Measurements from ENCODE around the gene SASH1. TPM values are rescaled to one million over a fixed set of nuclear protein-coding genes. Genes with fewer than 3 reads are reported as not detected.

The SASH1 gene
- total RNA-seq, 1 experiment from 2014 or later, result 9.8 TPM

DNA sequence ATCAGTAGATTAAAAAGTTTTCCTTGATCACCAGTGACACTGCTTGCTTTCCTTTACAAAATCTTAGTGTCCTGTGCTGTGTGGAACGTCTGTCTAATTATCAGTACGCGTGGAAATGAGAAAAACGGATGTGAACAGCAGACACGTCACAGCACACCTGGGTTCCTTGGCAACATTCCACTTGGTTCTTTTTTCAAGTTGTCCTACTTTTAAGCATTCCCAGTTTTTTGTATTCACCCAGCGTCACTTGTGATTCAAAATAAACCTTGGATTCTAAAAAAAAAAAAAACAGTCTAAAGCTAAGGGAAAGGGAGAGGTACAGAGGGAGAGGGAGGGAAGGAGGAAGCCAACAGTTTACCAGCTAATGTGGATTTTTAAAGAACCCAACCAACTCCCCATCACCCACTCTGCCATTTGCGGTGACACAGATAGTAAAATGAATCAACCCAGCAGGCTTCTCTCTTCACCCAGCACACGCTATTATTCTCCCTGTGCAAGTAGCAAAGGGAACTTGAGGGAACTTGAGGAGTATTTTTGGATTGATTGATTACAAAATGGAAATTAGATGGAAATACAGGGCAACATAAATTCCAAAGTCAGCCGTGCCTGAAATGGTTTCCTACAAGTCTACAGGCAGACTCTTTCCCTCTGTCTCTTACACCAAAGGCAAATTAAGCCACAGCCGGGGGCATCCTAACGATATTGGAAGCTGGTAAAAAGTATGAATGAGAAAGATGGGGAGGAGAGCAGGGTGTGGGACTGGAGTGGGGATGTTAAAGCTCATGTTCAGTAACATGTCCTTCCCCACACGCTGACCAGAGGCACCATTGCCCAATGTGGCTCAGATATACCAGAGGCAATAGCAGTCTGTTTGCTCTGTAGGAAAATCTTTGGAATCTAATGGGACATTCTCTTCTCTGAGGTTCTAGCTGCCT lies 129.8 kb downstream of the SASH1 start:
- TF ChIP-seq EZH2phosphoT487 (IDR thresholded peaks at IDR 0.05; ENCODE audit: borderline replicate concordance, low read length) (no peak), EZH2 (IDR thresholded peaks at IDR 0.05; ENCODE audit: low read length, unreplicated experiment) (no peak)
- TF ChIP-seq, protein P1, sequence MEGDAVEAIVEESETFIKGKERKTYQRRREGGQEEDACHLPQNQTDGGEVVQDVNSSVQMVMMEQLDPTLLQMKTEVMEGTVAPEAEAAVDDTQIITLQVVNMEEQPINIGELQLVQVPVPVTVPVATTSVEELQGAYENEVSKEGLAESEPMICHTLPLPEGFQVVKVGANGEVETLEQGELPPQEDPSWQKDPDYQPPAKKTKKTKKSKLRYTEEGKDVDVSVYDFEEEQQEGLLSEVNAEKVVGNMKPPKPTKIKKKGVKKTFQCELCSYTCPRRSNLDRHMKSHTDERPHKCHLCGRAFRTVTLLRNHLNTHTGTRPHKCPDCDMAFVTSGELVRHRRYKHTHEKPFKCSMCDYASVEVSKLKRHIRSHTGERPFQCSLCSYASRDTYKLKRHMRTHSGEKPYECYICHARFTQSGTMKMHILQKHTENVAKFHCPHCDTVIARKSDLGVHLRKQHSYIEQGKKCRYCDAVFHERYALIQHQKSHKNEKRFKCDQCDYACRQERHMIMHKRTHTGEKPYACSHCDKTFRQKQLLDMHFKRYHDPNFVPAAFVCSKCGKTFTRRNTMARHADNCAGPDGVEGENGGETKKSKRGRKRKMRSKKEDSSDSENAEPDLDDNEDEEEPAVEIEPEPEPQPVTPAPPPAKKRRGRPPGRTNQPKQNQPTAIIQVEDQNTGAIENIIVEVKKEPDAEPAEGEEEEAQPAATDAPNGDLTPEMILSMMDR (conservative IDR thresholded peaks at IDR 0.05; ENCODE audit: low read depth, low read length), result no peak
- Histone ChIP-seq H2AFZ (ENCODE audit: low read length) (no peak overlapping the region), H3K4me3 (ENCODE audit: low read length) (no peak overlapping the region), H3K4me1 (ENCODE audit: insufficient read depth, low read length) (no peaks in the 10 kb centered on the region), H3K4me2 (ENCODE audit: low read length) (no peak overlapping the region), H3K36me3 (ENCODE audit: low read depth, low read length) (no peaks in the 10 kb centered on the region), H3K9me3 (ENCODE audit: low read length) (no peaks in the 10 kb centered on the region), H3K9ac (ENCODE audit: low read length) (no peak overlapping the region), H4K20me1 (ENCODE audit: low read length) (no peaks in the 10 kb centered on the region), H3K9me2 (replicated peaks; ENCODE audit: low read length) (no peaks in the 10 kb centered on the region), H3F3A (ENCODE audit: low read length, unreplicated experiment) (no peaks in the 10 kb centered on the region), H3K27ac (ENCODE audit: low read length) (no peak overlapping the region), H3K79me2 (ENCODE audit: low read length) (no peaks in the 10 kb centered on the region), H3K27me3 (ENCODE audit: low read length) (no peaks in the 10 kb centered on the region)
- ChIA-PET CTCF (no interaction called here), POLR2A (ENCODE audit: unreplicated experiment) (interaction anchor here (0.7 kb wide), 1 partner anchor 13 kb away, joined by 3 read pairs; no protein-coding TSS in a partner anchor)
- DNase-seq (no peak), ATAC-seq (no peak)
- no TSS peak for BruUV-seq (replicated peaks)
- intact Hi-C loops (cut with micrococcal nuclease), result no loop called here

DNA sequence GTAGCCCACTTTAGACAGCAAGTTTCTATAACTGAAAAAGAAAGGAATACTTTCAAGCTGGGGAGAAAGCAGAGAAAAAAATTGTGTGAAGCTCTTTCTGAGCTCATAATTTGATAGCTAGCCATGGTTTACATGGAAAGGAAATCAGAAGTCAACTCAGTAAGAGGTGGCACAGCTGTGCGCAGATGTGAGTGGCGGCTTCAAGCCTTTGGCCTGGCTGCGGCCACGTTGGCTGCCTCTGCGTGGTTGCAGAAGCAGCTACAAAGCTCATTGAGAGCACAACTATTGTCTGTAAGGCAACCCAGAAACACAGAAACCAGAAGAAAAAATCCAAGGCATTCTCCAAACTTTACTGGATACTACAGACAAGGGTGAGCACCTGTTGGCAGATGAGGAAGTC lies 136.9 kb downstream of the SASH1 start:
- ChIA-PET CTCF (interaction anchor here (0.5 kb wide), 1 partner anchor 14 kb away, joined by 4 read pairs; no protein-coding TSS in a partner anchor), POLR2A (ENCODE audit: unreplicated experiment) (no interaction called here)
- intact Hi-C loops (cut with micrococcal nuclease), result no loop called here
- H3K9me3 ChIP-seq (ENCODE audit: low read length), result no peaks in the 10 kb centered on the region
- no peak for DNase-seq
- H3K9me2 ChIP-seq (replicated peaks; ENCODE audit: low read length), result no peaks in the 10 kb centered on the region
- H4K20me1 ChIP-seq (ENCODE audit: low read length), result no peaks in the 10 kb centered on the region
- H3K27ac ChIP-seq (ENCODE audit: low read length), result no peak overlapping the region
- H3K4me1 ChIP-seq (ENCODE audit: insufficient read depth, low read length), result no peaks in the 10 kb centered on the region
- H3K9ac ChIP-seq (ENCODE audit: low read length), result no peak overlapping the region
- H3K36me3 ChIP-seq (ENCODE audit: low read depth, low read length), result no peaks in the 10 kb centered on the region
- no peak for ATAC-seq
- H3K4me3 ChIP-seq (ENCODE audit: low read length), result no peak overlapping the region
- no peak overlapping the region for H2AFZ ChIP-seq (ENCODE audit: low read length)
- H3K4me2 ChIP-seq (ENCODE audit: low read length), result no peak overlapping the region
- no TSS peak for BruUV-seq (replicated peaks)
- no peak for TF ChIP-seq EZH2phosphoT487 (IDR thresholded peaks at IDR 0.05; ENCODE audit: borderline replicate concordance, low read length)
- TF ChIP-seq, protein P1 (conservative IDR thresholded peaks at IDR 0.05; ENCODE audit: low read depth, low read length), result no peak
- no peak for TF ChIP-seq EZH2 (IDR thresholded peaks at IDR 0.05; ENCODE audit: low read length, unreplicated experiment)
- H3F3A ChIP-seq (ENCODE audit: low read length, unreplicated experiment), result no peaks in the 10 kb centered on the region
- H3K79me2 ChIP-seq (ENCODE audit: low read length), result no peaks in the 10 kb centered on the region
- no peaks in the 10 kb centered on the region for H3K27me3 ChIP-seq (ENCODE audit: low read length)

DNA sequence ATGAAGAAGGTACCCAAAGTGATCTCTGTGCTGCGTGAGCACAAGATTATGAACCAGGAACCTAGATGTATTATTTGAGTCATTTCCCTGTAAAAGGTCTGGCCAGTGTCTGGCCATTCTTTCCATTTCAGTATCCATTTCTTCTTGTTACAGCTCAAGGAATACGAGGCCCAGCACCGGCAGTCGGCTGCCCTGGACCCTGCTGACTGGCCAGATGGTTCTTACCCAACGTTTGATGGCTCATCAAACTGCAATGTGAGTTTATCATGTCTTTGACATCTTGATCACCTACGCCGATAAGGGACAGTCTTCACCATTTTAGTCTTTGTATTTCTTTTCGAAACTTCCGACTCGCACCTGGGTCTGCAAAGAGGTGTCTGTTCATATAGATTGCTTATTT lies 144.8 kb downstream of the SASH1 start:
- CTCF ChIA-PET, result no interaction called here
- no peak overlapping the region for H3K4me3 ChIP-seq (ENCODE audit: low read length)
- no peaks in the 10 kb centered on the region for H3F3A ChIP-seq (ENCODE audit: low read length, unreplicated experiment)
- intact Hi-C loops (cut with micrococcal nuclease), result no loop called here
- no peaks in the 10 kb centered on the region for H4K20me1 ChIP-seq (ENCODE audit: low read length)
- no peaks in the 10 kb centered on the region for H3K27me3 ChIP-seq (ENCODE audit: low read length)
- H3K4me1 ChIP-seq (ENCODE audit: insufficient read depth, low read length), result no peaks in the 10 kb centered on the region
- no peak overlapping the region for H3K27ac ChIP-seq (ENCODE audit: low read length)
- H3K9me3 ChIP-seq (ENCODE audit: low read length), result no peaks in the 10 kb centered on the region
- no peaks in the 10 kb centered on the region for H3K36me3 ChIP-seq (ENCODE audit: low read depth, low read length)
- H3K4me2 ChIP-seq (ENCODE audit: low read length), result no peak overlapping the region
- ATAC-seq, result no peak
- no TSS peak for BruUV-seq (replicated peaks)
- TF ChIP-seq, protein P1 (conservative IDR thresholded peaks at IDR 0.05; ENCODE audit: low read depth, low read length), result no peak
- no peak for TF ChIP-seq EZH2phosphoT487 (IDR thresholded peaks at IDR 0.05; ENCODE audit: borderline replicate concordance, low read length)
- no peak for TF ChIP-seq EZH2 (IDR thresholded peaks at IDR 0.05; ENCODE audit: low read length, unreplicated experiment)
- no peak overlapping the region for H2AFZ ChIP-seq (ENCODE audit: low read length)
- no peak overlapping the region for H3K9ac ChIP-seq (ENCODE audit: low read length)
- POLR2A ChIA-PET (ENCODE audit: unreplicated experiment), result no interaction called here
- DNase-seq, result no peak
- no peaks in the 10 kb centered on the region for H3K79me2 ChIP-seq (ENCODE audit: low read length)
- no peaks in the 10 kb centered on the region for H3K9me2 ChIP-seq (replicated peaks; ENCODE audit: low read length)

Measured in PC-3 (cell line).